HepG2 (cell line): ENCODE results near the gene GLRX2. TPM values are rescaled to one million over a fixed set of nuclear protein-coding genes. Genes with fewer than 3 reads are reported as not detected.

ENCODE experiments used
- EED ChIP-seq: sonication (generic); formaldehyde crosslinking; IDR thresholded peaks from 2 replicates; pipeline ENCODE4 v1.5.0; 2020; ENCODE audit warnings: mild to moderate bottlenecking, missing genetic modification reagents
- FOXA1 ChIP-seq, 2 experiments: fragments of 450-650 bp in 1 of 2; sonication (generic) in 1 of 2; formaldehyde crosslinking in 1 of 2; IDR thresholded peaks; 2 replicates each; pipeline versions ENCODE4 v1.4.0 to v1.6.1; 2016 to 2020; ENCODE audit warnings: missing genetic modification reagents in 1 of 2
- FOXK1 ChIP-seq: sonication (generic); formaldehyde crosslinking; IDR thresholded peaks from 2 replicates; pipeline ENCODE4 v1.4.0; 2020; ENCODE audit warnings: low read depth, missing genetic modification reagents, borderline replicate concordance
- KLF15 ChIP-seq: sonication (generic); formaldehyde crosslinking; IDR thresholded peaks from 2 replicates; pipeline ENCODE4 v1.8.1; 2023; ENCODE audit warnings: borderline replicate concordance, mild to moderate bottlenecking, inconsistent platforms, missing genetic modification reagents, mixed read lengths
- MATR3 ChIP-seq: sonication (generic); formaldehyde crosslinking; IDR thresholded peaks from 2 replicates; pipeline ENCODE4 v1.4.0; 2020; ENCODE audit warnings: missing genetic modification reagents
- MIXL1 ChIP-seq: IDR thresholded peaks from 2 replicates; pipeline ENCODE4 v1.6.1; 2016
- NR2C2 ChIP-seq: sonication (generic); formaldehyde crosslinking; IDR thresholded peaks from 2 replicates; pipeline ENCODE4 v1.4.0; 2020; ENCODE audit warnings: missing genetic modification reagents, mild to moderate bottlenecking, moderate library complexity, borderline replicate concordance
- RBM39 ChIP-seq: fragments of 200-400 bp; formaldehyde crosslinking; IDR thresholded peaks from one replicate; pipeline ENCODE4 v1.6.1; 2018; ENCODE audit warnings: antibody characterized with exemption, mild to moderate bottlenecking, low read depth, low read length; ENCODE audit not compliant: poor library complexity, severe bottlenecking
- SMAD3 ChIP-seq: sonication (generic); formaldehyde crosslinking; IDR thresholded peaks from 2 replicates; pipeline ENCODE4 v1.4.0; 2020; ENCODE audit warnings: missing genetic modification reagents
- SMARCC2 ChIP-seq: fragments of 450-650 bp; IDR thresholded peaks from 2 replicates; pipeline ENCODE4 v1.6.1; 2017; ENCODE audit warnings: antibody characterized with exemption, mild to moderate bottlenecking
- SP1 ChIP-seq, 2 experiments: fragments of 450-650 bp in 1 of 2; sonication (generic) in 1 of 2; formaldehyde crosslinking in 1 of 2; IDR thresholded peaks; 2 replicates each; pipeline versions ENCODE4 v1.4.0 to v1.6.1; 2016 to 2020; ENCODE audit warnings: missing genetic modification reagents in 1 of 2
- TP53 ChIP-seq: sonication (generic); formaldehyde crosslinking; conservative IDR thresholded peaks from 2 replicates; pipeline ENCODE4 v1.4.0; 2020; ENCODE audit warnings: missing genetic modification reagents
- ZEB1 ChIP-seq: IDR thresholded peaks from 2 replicates; pipeline ENCODE4 v1.6.1; 2012; ENCODE audit warnings: mild to moderate bottlenecking, low read depth, inconsistent platforms; ENCODE audit not compliant: insufficient replicate concordance
- ZFX ChIP-seq: sonication (generic); formaldehyde crosslinking; IDR thresholded peaks from 2 replicates; pipeline ENCODE4 v1.4.0; 2020; ENCODE audit warnings: mild to moderate bottlenecking, low read depth, missing genetic modification reagents, moderate library complexity
- ZNF10 ChIP-seq: sonication (generic); formaldehyde crosslinking; IDR thresholded peaks from 2 replicates; pipeline ENCODE4 v1.4.0; 2020; ENCODE audit warnings: mild to moderate bottlenecking, low read depth, missing genetic modification reagents, borderline replicate concordance
- ZNF121 ChIP-seq: sonication (generic); formaldehyde crosslinking; IDR thresholded peaks from 2 replicates; pipeline ENCODE4 v1.5.0; 2020; ENCODE audit warnings: mild to moderate bottlenecking, missing genetic modification reagents
- ZNF124 ChIP-seq: sonication (generic); formaldehyde crosslinking; IDR thresholded peaks from 2 replicates; pipeline ENCODE4 v1.4.0; 2020; ENCODE audit warnings: missing genetic modification reagents
- ZNF230 ChIP-seq: sonication (generic); formaldehyde crosslinking; IDR thresholded peaks from 2 replicates; pipeline ENCODE4 v1.4.0; 2020; ENCODE audit warnings: mild to moderate bottlenecking, missing genetic modification reagents
- ZNF292 ChIP-seq: sonication (generic); formaldehyde crosslinking; IDR thresholded peaks from 2 replicates; pipeline ENCODE4 v1.8.1; 2022; ENCODE audit warnings: mild to moderate bottlenecking, low read depth, missing genetic modification reagents, borderline replicate concordance
- ZNF383 ChIP-seq: sonication (generic); formaldehyde crosslinking; IDR thresholded peaks from 2 replicates; pipeline ENCODE4 v1.4.0; 2020; ENCODE audit warnings: missing genetic modification reagents, mild to moderate bottlenecking, borderline replicate concordance
- ZNF841 ChIP-seq: sonication (generic); formaldehyde crosslinking; IDR thresholded peaks from 2 replicates; pipeline ENCODE4 v1.8.1; 2023; ENCODE audit warnings: missing genetic modification reagents, borderline replicate concordance
- polyA plus RNA-seq, 8 experiments: library from polyadenylated mRNA; depleted of rRNA in 3 of 8; stranded (reverse) in 7 of 8; unstranded in 1 of 8; fragments of >200 nt; fragmentation: Illumina TruSeq in 4 of 8; extraction: Trizol in 4 of 8; gene quantifications; 2 replicates each; pipeline versions ENCODE4 v1.2.1 to v1.2.3, GENCODE V29; 2011 to 2016; ENCODE audit warnings: low read depth in 4 of 8, missing spikeins in 1 of 8, mixed read lengths in 1 of 8; ENCODE audit not compliant: insufficient read depth in 1 of 8
- total RNA-seq, 5 experiments: library from RNA; depleted of rRNA; stranded (reverse); fragments of >200 nt; fragmentation: Illumina TruSeq; extraction: Trizol; gene quantifications; 2 replicates each; pipeline ENCODE4 v1.2.3, GENCODE V29; 2016; ENCODE audit warnings: low read depth in 1 of 5
- TF ChIP-seq, protein P1 (sequence below): sonication (generic); formaldehyde crosslinking; IDR thresholded peaks from 2 replicates; pipeline ENCODE4 v1.8.0; 2022; ENCODE audit warnings: mild to moderate bottlenecking, missing genetic modification reagents, moderate library complexity
- TF ChIP-seq, protein P2 (sequence below): sonication (generic); formaldehyde crosslinking; IDR thresholded peaks from 2 replicates; pipeline ENCODE4 v1.8.0; 2022; ENCODE audit warnings: missing genetic modification reagents, mild to moderate bottlenecking, borderline replicate concordance
- TF ChIP-seq, protein P3 (sequence below): sonication (generic); formaldehyde crosslinking; conservative IDR thresholded peaks from 2 replicates; pipeline ENCODE4 v1.4.0; 2020; ENCODE audit warnings: mild to moderate bottlenecking, missing genetic modification reagents, moderate library complexity

The GLRX2 gene
- total and polyA plus RNA-seq, 2 of the 13 experiments (the other 11 are each of a cell fraction or from before 2014, with no cell fraction given): 11.9 to 39.0 TPM

DNA sequence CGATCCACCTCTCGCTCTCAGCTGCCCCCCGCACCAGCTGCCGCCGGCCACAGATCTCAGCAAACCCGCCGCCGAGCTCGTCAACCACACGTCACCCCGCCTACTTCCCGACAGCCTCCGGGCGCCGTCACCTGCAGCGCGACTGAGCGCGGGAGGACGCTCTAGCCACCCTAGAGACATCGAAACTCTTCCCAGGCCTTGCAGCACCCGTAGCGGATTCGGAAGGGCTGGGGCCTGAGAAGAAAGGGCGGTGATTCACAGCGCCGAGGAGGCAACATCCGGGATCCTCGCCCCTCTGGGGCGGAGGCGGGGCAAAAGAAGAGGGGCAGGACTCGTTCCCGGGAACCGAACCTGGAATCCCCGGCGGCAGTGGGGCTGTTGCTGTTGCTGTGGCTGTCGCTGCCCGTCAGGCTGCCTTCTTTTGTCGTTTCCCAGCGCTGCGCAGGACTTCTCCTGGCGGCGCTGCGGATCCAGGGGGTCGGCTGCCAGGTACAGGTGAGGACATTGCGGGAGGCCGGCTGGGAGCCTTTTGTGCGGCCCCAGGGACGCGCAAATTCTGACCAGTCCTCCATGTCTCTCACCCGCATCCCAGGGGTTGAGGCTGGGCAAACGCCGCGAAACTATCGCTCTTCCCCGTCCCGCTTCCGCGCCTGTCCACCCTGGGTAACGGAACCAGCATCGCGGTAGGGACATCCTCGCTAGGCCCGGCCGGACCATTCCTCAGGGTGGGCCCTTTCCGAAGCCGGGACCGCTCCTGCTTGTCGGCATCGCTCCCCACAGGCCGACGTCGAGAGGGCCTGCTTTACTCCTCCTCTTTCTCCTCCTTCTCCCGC is 45.7 kb downstream of the GLRX2 start, which contains the start of the genes RO60 and UCHL5 (continued):
- TF ChIP-seq ZNF841 (CRISPR knock-in tag) (peak; percentile 71; the same call in 1 of the 2 replicates), SMAD3 (CRISPR knock-in tag) (peak; percentile 81; the same call in 1 of the 2 replicates), ZNF383 (CRISPR knock-in tag) (no peak), ZNF124 (CRISPR knock-in tag) (peak; percentile 79; the same call in 1 of the 2 replicates), ZNF230 (CRISPR knock-in tag) (peak; percentile 61; the same call in 1 of the 2 replicates), NR2C2 (CRISPR knock-in tag) (peak; percentile 85), ZFX (CRISPR knock-in tag) (peak; percentile 93), ZNF292 (peak; percentile 62; the same call in 1 of the 2 replicates), RBM39 (peak; percentile 98), SMARCC2 (no peak), MATR3 (CRISPR knock-in tag) (no peak), ZEB1 (no peak), ZNF121 (CRISPR knock-in tag) (0 out of 2 replicates have a peak, but pooled peaks have one; percentile 4), ZNF10 (no peak), TP53 (peak; percentile 88; the same call in 1 of the 2 replicates), FOXA1 (IDR thresholded peaks at IDR 0.05) (no peak), FOXA1 (CRISPR knock-in tag; IDR thresholded peaks at IDR 0.05) (peak; percentile 55), SP1 (IDR thresholded peaks at IDR 0.05) (no peak), SP1 (CRISPR knock-in tag; IDR thresholded peaks at IDR 0.05) (peak; percentile 87), FOXK1 (CRISPR knock-in tag) (peak; percentile 91), EED (CRISPR knock-in tag) (no peak), MIXL1 (peak; percentile 81), KLF15 (CRISPR knock-in tag) (no peak; the same call in 1 of the 2 replicates)
- TF ChIP-seq, protein P1, sequence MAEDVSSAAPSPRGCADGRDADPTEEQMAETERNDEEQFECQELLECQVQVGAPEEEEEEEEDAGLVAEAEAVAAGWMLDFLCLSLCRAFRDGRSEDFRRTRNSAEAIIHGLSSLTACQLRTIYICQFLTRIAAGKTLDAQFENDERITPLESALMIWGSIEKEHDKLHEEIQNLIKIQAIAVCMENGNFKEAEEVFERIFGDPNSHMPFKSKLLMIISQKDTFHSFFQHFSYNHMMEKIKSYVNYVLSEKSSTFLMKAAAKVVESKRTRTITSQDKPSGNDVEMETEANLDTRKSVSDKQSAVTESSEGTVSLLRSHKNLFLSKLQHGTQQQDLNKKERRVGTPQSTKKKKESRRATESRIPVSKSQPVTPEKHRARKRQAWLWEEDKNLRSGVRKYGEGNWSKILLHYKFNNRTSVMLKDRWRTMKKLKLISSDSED: no peak
- TF ChIP-seq, protein P2, sequence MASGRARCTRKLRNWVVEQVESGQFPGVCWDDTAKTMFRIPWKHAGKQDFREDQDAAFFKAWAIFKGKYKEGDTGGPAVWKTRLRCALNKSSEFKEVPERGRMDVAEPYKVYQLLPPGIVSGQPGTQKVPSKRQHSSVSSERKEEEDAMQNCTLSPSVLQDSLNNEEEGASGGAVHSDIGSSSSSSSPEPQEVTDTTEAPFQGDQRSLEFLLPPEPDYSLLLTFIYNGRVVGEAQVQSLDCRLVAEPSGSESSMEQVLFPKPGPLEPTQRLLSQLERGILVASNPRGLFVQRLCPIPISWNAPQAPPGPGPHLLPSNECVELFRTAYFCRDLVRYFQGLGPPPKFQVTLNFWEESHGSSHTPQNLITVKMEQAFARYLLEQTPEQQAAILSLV: no peak
- TF ChIP-seq, protein P3, sequence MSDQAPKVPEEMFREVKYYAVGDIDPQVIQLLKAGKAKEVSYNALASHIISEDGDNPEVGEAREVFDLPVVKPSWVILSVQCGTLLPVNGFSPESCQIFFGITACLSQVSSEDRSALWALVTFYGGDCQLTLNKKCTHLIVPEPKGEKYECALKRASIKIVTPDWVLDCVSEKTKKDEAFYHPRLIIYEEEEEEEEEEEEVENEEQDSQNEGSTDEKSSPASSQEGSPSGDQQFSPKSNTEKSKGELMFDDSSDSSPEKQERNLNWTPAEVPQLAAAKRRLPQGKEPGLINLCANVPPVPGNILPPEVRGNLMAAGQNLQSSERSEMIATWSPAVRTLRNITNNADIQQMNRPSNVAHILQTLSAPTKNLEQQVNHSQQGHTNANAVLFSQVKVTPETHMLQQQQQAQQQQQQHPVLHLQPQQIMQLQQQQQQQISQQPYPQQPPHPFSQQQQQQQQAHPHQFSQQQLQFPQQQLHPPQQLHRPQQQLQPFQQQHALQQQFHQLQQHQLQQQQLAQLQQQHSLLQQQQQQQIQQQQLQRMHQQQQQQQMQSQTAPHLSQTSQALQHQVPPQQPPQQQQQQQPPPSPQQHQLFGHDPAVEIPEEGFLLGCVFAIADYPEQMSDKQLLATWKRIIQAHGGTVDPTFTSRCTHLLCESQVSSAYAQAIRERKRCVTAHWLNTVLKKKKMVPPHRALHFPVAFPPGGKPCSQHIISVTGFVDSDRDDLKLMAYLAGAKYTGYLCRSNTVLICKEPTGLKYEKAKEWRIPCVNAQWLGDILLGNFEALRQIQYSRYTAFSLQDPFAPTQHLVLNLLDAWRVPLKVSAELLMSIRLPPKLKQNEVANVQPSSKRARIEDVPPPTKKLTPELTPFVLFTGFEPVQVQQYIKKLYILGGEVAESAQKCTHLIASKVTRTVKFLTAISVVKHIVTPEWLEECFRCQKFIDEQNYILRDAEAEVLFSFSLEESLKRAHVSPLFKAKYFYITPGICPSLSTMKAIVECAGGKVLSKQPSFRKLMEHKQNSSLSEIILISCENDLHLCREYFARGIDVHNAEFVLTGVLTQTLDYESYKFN: peak; percentile 71
